BLaER1 (cell line): Measurements from ENCODE around the gene TNNI3.
"Not testable (repeated sequence)": the region's sequence is repeated elsewhere in the genome, so short reads cannot be mapped to it uniquely, and the experiment has no call there.

Experiments used
- H3K27ac ChIP-seq: shearing (Covaris generic); formaldehyde crosslinking; 2 replicates; pipeline ENCODE4 v1.8.1; 2022
- H3K27me3 ChIP-seq: shearing (Covaris generic); formaldehyde crosslinking; 2 replicates; pipeline ENCODE4 v1.8.1; 2022
- H3K36me3 ChIP-seq: shearing (Covaris generic); formaldehyde crosslinking; 2 replicates; pipeline ENCODE4 v1.8.1; 2022
- H3K4me1 ChIP-seq: shearing (Covaris generic); formaldehyde crosslinking; 2 replicates; pipeline ENCODE4 v1.8.1; 2022
- H3K4me2 ChIP-seq: shearing (Covaris generic); formaldehyde crosslinking; 2 replicates; pipeline ENCODE4 v1.8.1; 2022
- H3K4me3 ChIP-seq: shearing (Covaris generic); formaldehyde crosslinking; 2 replicates; pipeline ENCODE4 v1.8.1; 2022
- H3K9ac ChIP-seq: shearing (Covaris generic); formaldehyde crosslinking; 2 replicates; pipeline ENCODE4 v1.8.1; 2022
- H3K9me3 ChIP-seq: shearing (Covaris generic); formaldehyde crosslinking; 2 replicates; pipeline ENCODE4 v1.8.1; 2022
- H4K20me1 ChIP-seq: shearing (Covaris generic); formaldehyde crosslinking; 2 replicates; pipeline ENCODE4 v1.8.1; 2022
- Cebpa-rat ChIP-seq: shearing (Covaris generic); IDR thresholded peaks from 2 replicates; pipeline ENCODE4 v1.8.1; 2022

TNNI3 gene

DNA sequence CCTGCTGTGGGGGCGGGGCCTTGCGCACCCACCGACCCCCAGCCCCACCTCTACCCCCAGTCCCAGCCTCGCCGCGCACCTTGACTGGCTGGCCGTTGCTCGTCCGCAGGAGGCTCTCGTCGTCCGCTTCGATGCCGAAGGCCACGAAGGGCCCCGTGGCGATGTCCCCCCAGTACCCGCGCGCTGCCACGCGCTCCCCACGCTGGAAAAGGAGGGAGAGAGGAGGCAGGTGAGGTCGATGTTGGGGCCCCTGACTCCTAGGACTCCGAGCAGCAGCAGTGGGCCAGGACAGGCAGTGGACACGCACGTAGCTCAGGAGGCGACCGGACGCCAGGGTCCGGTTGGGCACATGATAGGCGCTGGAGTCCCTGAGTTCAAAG, 3.4 kb upstream of the TNNI3 start:
- Histone ChIP-seq H3K4me2 (peak overlapping the region; percentile 86; the same call in 1 of the 2 replicates), H3K27me3 (no peaks in the 10 kb centered on the region), H3K9me3 (no peaks in the 10 kb centered on the region), H3K4me3 (no peak overlapping the region), H3K27ac (no peak overlapping the region), H4K20me1 (no peaks in the 10 kb centered on the region), H3K9ac (no peak overlapping the region), H3K36me3 (no peaks in the 10 kb centered on the region), H3K4me1 (peaks cover 50% of the 10 kb centered on the region)
- no peak for TF ChIP-seq Cebpa-rat

DNA sequence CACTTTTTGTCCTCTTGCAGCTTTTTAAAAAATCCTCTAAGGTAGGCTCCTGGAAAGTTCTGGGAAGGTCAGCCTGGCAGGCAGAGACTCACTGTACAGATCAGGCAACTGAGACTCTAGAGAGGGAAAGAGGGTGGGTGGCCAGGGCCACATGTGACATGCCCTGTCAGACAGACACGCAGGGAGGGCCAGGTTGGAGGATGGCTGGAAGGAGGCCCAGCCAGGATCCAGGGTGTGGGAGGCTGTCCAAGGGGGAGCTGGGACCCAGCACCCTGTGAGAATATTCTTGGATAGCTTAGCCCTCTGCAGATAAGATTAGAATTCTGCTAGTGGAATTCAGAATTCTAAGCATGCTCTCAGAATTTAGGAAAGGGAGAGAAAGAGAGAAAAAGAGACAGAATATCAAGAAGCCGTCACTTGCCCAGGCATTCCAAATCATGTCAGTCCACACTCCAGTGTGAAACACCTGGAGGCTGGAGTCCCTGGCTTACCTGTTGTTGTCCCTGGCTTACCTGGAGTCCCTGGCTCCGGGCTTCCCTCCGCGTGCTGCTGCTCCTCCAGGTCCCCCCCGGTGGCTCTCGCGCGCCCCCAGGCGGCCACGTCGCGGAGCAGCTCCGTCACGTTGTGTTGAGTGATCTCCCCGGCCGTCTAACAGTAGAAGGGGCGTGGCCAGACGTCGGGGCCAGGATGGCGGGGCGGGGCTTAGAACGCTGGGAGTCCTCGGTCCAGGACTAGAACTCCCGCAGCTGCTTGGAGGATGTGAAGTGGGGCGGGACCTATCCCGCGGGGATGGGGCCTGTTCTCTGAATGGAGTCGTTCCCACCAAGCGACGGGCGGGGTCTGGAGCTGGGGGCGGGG, 2.8 kb upstream of the TNNI3 start:
- no peaks in the 10 kb centered on the region for H3K36me3 ChIP-seq
- peaks cover 48% of the 10 kb centered on the region for H3K4me1 ChIP-seq
- no peaks in the 10 kb centered on the region for H3K9me3 ChIP-seq
- peak overlapping the region; percentile 86 for H3K4me2 ChIP-seq
- TF ChIP-seq Cebpa-rat = no peak
- peak overlapping the region; percentile 44; the same call in 1 of the 2 replicates for H3K4me3 ChIP-seq
- H4K20me1 ChIP-seq = no peaks in the 10 kb centered on the region
- 0 out of 2 replicates have a peak overlapping the region, but pooled peaks have one; percentile 65 for H3K9ac ChIP-seq
- H3K27ac ChIP-seq = peak overlapping the region; percentile 50
- H3K27me3 ChIP-seq = no peaks in the 10 kb centered on the region

- Histone ChIP-seq H3K4me1 (peaks cover 54% of the 10 kb centered on the region), H3K9ac (peak overlapping the region; percentile 65), H3K9me3 (no peaks in the 10 kb centered on the region), H3K36me3 (no peaks in the 10 kb centered on the region), H3K4me2 (peak overlapping the region; percentile 86), H4K20me1 (no peaks in the 10 kb centered on the region), H3K27me3 (no peaks in the 10 kb centered on the region), H3K27ac (peak overlapping the region; percentile 50), H3K4me3 (peak overlapping the region; percentile 44; the same call in 1 of the 2 replicates)
- no peak for TF ChIP-seq Cebpa-rat
Observed at GRCh38 chr19:55158848-55159749, 1.6 kb upstream of the TNNI3 start.

- H3K36me3 ChIP-seq = no peaks in the 10 kb centered on the region
- no peaks in the 10 kb centered on the region for H3K27me3 ChIP-seq
- H3K4me2 ChIP-seq = peak overlapping the region; percentile 86
- H3K4me3 ChIP-seq = no peak overlapping the region
- no peak for TF ChIP-seq Cebpa-rat
- H3K4me1 ChIP-seq = peaks cover 61% of the 10 kb centered on the region
- H3K9me3 ChIP-seq = no peaks in the 10 kb centered on the region
- H3K9ac ChIP-seq = no peak overlapping the region; the same call in 1 of the 2 replicates
- no peaks in the 10 kb centered on the region for H4K20me1 ChIP-seq
- 0 out of 2 replicates have a peak overlapping the region, but pooled peaks have one; percentile 23 for H3K27ac ChIP-seq
Observed at GRCh38 chr19:55158423-55158822, 891 bp upstream of the TNNI3 start.

DNA sequence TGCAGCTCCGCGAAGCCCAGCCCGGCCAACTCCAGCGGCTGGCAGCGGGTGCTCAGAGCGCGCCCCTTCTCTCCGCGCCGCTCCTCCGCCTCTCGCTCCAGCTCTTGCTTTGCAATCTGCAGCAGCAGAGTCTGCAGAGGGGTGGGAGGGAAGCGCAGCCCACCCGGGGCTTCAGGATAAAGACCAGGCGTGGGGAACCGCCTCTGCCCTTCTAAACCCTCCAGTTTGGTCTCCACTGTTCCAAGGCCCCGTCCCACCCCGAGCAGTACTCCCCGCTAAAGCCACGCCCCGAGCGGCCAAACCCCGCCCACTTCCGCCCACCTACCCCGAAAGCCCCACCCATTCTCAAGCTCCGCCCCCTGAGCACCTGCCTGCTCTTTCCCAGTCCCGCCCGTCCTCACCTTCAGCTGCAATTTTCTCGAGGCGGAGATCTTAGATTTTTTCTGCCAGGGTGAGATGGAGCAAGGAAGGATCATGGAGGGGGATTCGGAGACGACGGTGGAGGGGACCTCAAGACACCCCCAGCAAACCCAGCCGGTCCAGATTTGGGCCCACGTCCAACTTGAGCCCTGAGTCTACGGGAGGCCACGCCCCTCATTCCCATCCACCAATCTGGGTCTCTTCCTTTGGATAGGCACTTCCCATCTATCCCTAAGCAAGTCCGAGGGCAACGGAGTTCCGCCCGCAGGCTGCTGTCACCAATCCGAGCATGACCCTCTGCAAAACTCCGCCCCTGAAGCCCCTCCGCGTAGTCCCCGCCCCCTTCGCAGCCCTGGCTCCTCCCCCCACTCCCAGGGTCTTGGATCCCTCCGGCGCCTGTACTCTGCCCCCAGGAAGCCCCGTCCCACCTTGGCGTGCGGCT, 1.1 kb downstream of the TNNI3 start:
- H3K4me2 ChIP-seq = peak overlapping the region; percentile 86
- peaks cover 80% of the 10 kb centered on the region for H3K4me1 ChIP-seq

DNA sequence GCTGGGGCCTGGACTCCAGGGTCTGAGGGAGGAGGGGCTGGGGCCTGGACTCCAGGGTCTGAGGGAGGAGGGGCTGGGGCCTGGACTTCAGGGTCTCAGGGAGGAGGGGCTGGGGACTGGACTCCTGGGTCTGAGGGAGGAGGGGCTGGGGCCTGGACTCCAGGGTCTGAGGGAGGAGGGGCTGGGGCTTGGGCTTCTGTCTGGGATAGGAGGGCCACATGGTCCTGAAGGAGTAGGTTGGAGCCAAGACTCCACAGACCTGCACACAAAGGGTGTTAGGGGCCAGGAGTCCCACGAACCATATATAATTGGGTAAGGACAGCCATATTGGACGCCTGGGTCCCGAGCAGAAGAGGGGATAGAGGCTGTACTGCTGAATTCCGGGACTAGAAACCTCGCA, 1.7 kb downstream of the TNNI3 start:
- not testable (repeated sequence) for H3K9ac ChIP-seq, H3K36me3 ChIP-seq

More for the DNA sequence above, 1.1 kb downstream of the TNNI3 start:
- Histone ChIP-seq H3K27ac (no peak overlapping the region), H3K4me3 (peak overlapping the region; percentile 60), H4K20me1 (no peaks in the 10 kb centered on the region), H3K9ac (no peak overlapping the region), H3K9me3 (no peaks in the 10 kb centered on the region), H3K27me3 (no peaks in the 10 kb centered on the region), H3K36me3 (0 out of 2 replicates have a peak, but pooled peaks cover 6% of the 10 kb centered on the region)
- TF ChIP-seq Cebpa-rat = no peak

GRCh38 chr19:55153652-55154264, 3.8 kb downstream of the TNNI3 start:
- H3K4me3 ChIP-seq = no peak overlapping the region
- peaks cover 68% of the 10 kb centered on the region for H3K4me1 ChIP-seq
- H3K9ac ChIP-seq = no peak overlapping the region
- H3K4me2 ChIP-seq = peak overlapping the region; percentile 43
- H3K27ac ChIP-seq = no peak overlapping the region
- TF ChIP-seq Cebpa-rat = no peak
- H3K36me3 ChIP-seq = 0 out of 2 replicates have a peak, but pooled peaks cover 6% of the 10 kb centered on the region
- H4K20me1 ChIP-seq = no peaks in the 10 kb centered on the region
- H3K27me3 ChIP-seq = no peaks in the 10 kb centered on the region
- H3K9me3 ChIP-seq = no peaks in the 10 kb centered on the region

More for the DNA sequence above, 1.7 kb downstream of the TNNI3 start:
- H3K9me3 ChIP-seq, H4K20me1 ChIP-seq, H3K27me3 ChIP-seq, H3K27ac ChIP-seq: not testable (repeated sequence)
- Histone ChIP-seq H3K4me2 (peak overlapping the region; percentile 86), H3K4me1 (peaks cover 82% of the 10 kb centered on the region), H3K4me3 (peak overlapping the region; percentile 60)

- H4K20me1 ChIP-seq = no peaks in the 10 kb centered on the region
Observed at GRCh38 chr19:55152017-55152416, 5.5 kb downstream of the TNNI3 start.

More at GRCh38 chr19:55152017-55152416, 5.5 kb downstream of the TNNI3 start:
- Histone ChIP-seq H3K4me1 (peaks cover 65% of the 10 kb centered on the region), H3K27me3 (no peaks in the 10 kb centered on the region), H3K9ac (no peak overlapping the region), H3K4me2 (peak overlapping the region; percentile 63), H3K27ac (peak overlapping the region; percentile 46; the same call in 1 of the 2 replicates), H3K9me3 (no peaks in the 10 kb centered on the region), H3K36me3 (0 out of 2 replicates have a peak, but pooled peaks cover 6% of the 10 kb centered on the region), H3K4me3 (no peak overlapping the region)
- no peak for TF ChIP-seq Cebpa-rat
